GM19438 (cell line): ENCODE measurements around the gene ROBO2.

Source experiments
- ATAC-seq: cut with Tn5 transposase; IDR thresholded peaks from one replicate; pipeline ENCODE4 v1.9.1; 2021; ENCODE audit warnings: low read depth; ENCODE audit not compliant: unreplicated experiment

The ROBO2 gene

DNA sequence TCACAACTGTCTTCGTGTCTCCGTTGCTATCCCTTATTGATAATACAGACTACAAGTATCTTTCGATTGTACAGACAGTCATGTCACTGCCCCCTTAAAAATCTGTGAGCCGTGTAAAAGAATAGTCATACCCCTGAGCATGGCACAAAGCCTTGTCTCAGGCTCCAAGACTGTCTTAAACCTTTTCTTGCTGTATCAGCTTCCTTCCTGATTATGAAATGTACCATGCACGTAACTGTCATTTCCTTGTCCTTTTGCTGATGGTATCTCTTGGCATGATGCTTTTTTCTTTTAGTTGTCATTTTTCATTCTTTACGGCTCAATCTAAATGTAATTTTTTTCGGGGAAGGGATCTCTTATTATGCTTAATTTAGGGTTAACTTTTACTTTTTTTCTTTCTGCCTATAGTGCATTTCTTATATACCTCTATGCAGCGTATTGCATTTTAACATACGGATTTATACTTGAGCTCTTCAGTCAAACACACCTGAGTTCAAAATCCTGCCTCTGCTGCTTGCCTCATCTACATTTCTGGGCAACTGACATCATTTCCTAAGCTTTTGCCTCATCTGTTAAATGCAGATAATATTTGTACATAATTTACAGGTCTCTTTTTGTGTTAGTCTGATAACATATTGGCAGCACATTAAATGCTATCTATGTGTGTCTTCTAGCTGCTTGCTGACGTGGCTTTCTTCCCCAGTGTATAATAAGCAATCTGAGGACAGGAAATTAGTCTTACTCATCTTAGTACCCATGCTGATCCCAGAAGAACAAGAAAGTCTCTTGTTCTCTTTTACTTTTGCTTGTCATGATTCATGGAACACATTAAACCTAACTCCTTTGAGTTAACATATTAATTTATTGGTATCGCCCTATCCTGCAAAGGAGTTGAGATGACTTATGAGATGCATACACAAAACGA, 57.3 kb downstream of the ROBO2 start:
- ATAC-seq = no peak

- ATAC-seq = no peak
Observed at GRCh38 chr3:77102951-77103769, 63.3 kb downstream of the ROBO2 start.

DNA sequence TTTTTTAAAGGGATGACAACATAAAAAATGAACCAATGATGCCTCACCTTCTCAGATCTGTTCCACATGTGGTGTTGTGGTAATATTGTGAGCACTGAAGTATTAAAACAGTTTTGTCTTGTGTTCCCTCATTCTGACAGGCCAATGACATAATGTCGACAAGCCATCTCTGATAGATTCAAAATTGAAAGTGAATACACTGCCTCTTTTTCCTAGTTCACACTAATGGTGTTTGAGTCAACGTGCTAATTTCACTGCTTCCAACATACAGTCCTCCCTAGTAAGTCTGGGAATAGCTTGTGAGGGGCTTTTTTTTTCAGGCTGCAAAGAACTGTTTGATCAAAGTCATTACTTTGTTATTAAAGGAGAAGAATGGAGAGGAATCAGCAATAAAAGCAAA, 82.8 kb downstream of the ROBO2 start:
- ATAC-seq = no peak

- ATAC-seq = no peak
Observed at GRCh38 chr3:77125966-77126365, 86.1 kb downstream of the ROBO2 start.

DNA sequence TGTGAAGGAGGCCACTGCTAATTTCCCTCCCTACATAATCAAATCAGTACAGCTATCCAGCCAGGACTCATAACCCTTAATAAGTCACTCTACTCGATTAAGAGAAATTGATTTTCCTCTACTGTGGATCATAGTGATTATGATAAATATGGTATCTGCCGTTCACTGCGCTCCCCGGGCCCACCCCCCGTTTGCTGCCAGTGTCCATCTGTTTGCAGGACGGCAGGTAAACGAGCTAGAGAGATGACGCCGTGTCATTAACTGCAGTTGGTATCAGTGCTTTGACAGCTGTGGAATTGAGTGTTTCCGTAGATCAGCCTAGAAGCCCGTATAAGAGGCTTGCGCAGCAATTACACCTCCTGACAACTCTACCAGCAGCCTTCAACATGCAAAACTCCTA, 94.9 kb downstream of the ROBO2 start:
- ATAC-seq = no peak

- ATAC-seq = no peak
Observed at GRCh38 chr3:77137559-77137958, 97.7 kb downstream of the ROBO2 start.

- no peak for ATAC-seq
Observed at GRCh38 chr3:77139624-77140023, 99.7 kb downstream of the ROBO2 start.

DNA sequence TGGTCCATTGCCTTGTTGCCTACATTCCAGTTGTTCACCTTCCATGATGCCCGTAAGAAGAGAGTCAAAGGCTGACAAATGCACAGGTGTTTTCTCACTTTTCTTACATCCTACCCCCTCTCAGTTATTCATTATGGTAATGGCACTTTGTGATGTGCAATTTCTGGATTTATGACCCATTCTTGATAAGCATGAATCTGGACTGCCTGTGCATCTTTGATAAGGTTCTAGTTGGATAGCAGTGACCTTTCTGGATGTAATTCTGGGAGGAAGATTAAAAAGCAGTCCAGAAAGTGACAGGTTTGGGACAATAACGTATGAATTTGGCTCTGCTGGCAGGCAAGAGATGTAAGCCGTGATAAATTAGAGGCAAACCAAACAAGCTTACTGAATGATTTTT, 101.5 kb downstream of the ROBO2 start:
- ATAC-seq = no peak

DNA sequence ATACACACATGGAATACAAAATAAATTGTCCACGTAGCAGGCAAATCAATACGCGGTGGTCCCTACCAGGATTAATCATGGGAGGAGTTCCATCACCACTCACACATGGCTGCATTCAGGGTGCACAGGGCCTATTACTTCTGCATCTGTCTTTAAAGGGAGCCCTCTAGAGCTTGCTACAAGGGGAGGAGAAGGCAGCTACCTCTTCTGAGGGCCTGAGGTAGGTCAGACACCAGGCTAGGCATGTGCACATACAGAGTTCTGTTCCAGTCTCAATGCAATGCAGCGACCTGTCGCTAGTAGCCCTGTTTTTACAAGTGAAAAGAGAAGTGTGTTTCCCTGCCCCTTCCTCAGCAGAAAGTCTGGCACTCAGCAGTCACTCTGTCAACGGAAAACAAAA, 102.7 kb downstream of the ROBO2 start:
- ATAC-seq = no peak

- ATAC-seq = no peak
Observed at GRCh38 chr3:77146004-77146403, 106.1 kb downstream of the ROBO2 start.

DNA sequence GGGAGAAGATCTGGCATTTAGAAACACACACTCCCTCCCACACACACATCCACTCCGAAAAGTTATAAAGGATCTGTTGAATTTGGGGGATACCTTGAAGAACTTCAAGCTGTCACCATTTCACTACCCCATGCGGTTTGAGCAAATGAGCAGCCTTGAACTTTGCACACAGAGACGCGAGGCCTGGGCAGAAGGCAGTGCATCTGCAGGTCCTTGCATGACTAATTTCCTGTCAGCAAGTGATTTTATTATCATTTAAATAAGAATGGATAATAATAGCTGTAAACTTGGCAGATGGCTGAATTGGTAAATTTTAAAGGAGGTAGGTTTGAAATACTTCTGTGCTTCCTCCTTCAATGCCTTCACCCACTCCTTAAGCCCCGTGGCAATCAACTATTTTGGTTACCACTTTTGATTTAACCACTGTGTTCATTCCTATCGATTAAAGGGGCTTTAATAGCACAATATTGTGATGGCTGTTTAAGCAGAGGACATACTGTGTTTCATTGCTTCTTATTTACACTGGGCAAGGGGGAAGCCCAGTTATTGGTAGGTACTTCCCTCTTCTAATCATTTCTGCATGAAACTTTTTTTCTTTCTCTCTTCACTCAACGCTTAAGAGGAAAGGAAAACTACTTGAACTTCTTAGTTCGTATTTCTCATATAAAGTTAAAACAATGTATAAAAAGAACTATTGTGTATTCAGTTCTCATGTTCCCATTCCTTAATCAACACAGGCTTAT, 108.1 kb downstream of the ROBO2 start:
- no peak for ATAC-seq

GRCh38 chr3:77149382-77149781, 109.5 kb downstream of the ROBO2 start:
- ATAC-seq = no peak

DNA sequence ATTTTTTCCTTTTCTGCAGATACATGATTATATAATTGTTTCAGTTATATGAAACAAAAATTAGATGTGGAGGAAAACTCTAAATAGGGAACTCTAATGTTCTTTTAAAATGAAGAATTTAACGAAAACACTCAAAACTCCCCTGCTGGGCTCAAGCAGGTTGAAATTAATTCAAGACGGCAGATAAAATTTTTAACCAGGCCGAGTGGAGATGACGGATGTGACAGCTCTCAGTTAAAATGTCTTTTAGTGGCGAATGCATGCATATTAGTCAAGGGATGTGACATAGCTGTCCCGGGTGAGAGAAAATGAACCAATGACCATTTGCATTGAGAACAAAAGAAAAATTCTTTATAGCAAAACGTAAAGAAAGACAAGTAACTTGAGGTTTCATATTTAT, 110.1 kb downstream of the ROBO2 start:
- no peak for ATAC-seq

DNA sequence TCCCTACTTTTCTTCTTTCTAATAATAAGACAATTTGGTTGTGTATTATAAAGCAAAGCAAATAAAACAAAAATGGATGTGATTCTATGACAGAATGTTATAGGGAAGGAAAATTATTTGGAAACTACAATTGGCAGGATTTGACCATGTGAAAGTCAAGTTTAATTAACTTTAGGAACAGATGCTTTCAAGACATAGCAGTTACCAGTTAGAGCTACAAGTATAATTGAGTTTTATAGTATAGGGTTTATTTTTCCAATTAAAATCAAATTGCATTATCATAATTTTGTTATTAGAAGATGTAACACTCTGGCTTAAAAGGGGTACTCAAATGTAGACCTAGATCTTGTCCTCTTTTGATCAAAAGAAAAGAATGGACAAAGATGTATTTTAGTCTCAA, 110.9 kb downstream of the ROBO2 start:
- no peak for ATAC-seq

GRCh38 chr3:77158730-77159581, 119.1 kb downstream of the ROBO2 start:
- ATAC-seq = no peak

GRCh38 chr3:77160931-77161497, 121.1 kb downstream of the ROBO2 start:
- no peak for ATAC-seq

- no peak for ATAC-seq
Observed at GRCh38 chr3:77169823-77170222, 129.9 kb downstream of the ROBO2 start.

GRCh38 chr3:77171026-77171425, 131.1 kb downstream of the ROBO2 start:
- ATAC-seq = no peak

DNA sequence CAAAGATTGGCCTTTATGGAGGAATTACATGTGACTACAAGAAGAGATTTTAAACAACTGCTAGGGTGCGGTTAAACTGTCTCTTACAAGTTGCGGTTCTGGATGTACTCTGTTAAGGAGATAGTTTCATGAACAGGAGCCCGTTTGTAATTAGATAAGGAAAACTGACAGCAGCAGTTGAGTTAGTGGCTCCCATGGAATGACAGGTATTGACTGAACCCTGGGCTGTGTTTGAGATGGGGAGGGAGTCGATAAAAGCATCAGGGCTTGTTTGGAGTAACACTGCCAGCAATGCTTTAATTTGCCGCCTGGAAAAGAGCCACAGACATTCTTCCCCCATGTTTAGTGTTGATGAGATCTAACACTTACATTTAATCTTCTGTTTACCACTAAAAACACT, 139.9 kb downstream of the ROBO2 start:
- ATAC-seq = no peak

GRCh38 chr3:77182341-77182740, 142.4 kb downstream of the ROBO2 start:
- no peak for ATAC-seq
